ENCODE data around the gene ANO5. TPM values are rescaled to one million over a fixed set of nuclear protein-coding genes. Genes with fewer than 3 reads are reported as not detected.

ANO5 gene
- total and polyA plus RNA-seq, 2 donors (not counting 1 experiment from before 2014, with no cell fraction given), result 0.06 to 4.1 TPM

GRCh38 chr11:22165087-22165486 lies 27.8 kb upstream of the ANO5 start:
- Histone ChIP-seq H3K79me2 (ENCODE audit: control insufficient read depth, insufficient read depth, low read length) (no peaks in the 10 kb centered on the region), H2AFZ (ENCODE audit: low read length) (no peak overlapping the region), H3K4me1 (ENCODE audit: control insufficient read depth, extremely low read depth, insufficient read depth, low read length) (no peaks in the 10 kb centered on the region), H3K27ac (ENCODE audit: insufficient read depth, low read length) (no peak overlapping the region), H3K27me3 (ENCODE audit: control insufficient read depth, insufficient read depth, low read length) (no peaks in the 10 kb centered on the region), H3K36me3 (ENCODE audit: control insufficient read depth, insufficient read depth, low read length) (no peaks in the 10 kb centered on the region), H3K9ac (ENCODE audit: insufficient read depth, low read length) (no peak overlapping the region), H3K4me2 (ENCODE audit: extremely low read depth, insufficient read depth, low read length) (no peak overlapping the region), H3K9me3 (ENCODE audit: control insufficient read depth, insufficient read depth, low read depth, low read length) (no peaks in the 10 kb centered on the region), H4K20me1 (ENCODE audit: control insufficient read depth, extremely low read depth, insufficient read depth, low read length) (no peaks in the 10 kb centered on the region), H3K4me3 (replicated peaks in 1 of 4; ENCODE audit: control extremely low read depth in 1 of 4, insufficient read depth in 1 of 4, low read depth in 3 of 4, low read length in 4 of 4) (no peak overlapping the region)
- no peak for DNase-seq (ENCODE audit: low read depth in 2 of 2)
- TF ChIP-seq EZH2 (IDR thresholded peaks at IDR 0.05; ENCODE audit: low read length, missing control alignments) (no peak), CTCF (conservative IDR thresholded peaks at IDR 0.05 in 1 of 2, IDR thresholded peaks at IDR 0.05 in 1 of 2; ENCODE audit: low read depth in 1 of 2, low read length in 2 of 2) (no peak)

GRCh38 chr11:22165759-22166513 lies 26.9 kb upstream of the ANO5 start:
- Histone ChIP-seq H3K4me2 (ENCODE audit: extremely low read depth, insufficient read depth, low read length) (no peak overlapping the region), H3K79me2 (ENCODE audit: control insufficient read depth, insufficient read depth, low read length) (no peaks in the 10 kb centered on the region), H3K9me3 (ENCODE audit: control insufficient read depth, insufficient read depth, low read depth, low read length) (no peaks in the 10 kb centered on the region), H3K9ac (ENCODE audit: insufficient read depth, low read length) (no peak overlapping the region), H4K20me1 (ENCODE audit: control insufficient read depth, extremely low read depth, insufficient read depth, low read length) (no peaks in the 10 kb centered on the region), H3K4me1 (ENCODE audit: control insufficient read depth, extremely low read depth, insufficient read depth, low read length) (no peaks in the 10 kb centered on the region), H3K27ac (ENCODE audit: insufficient read depth, low read length) (no peak overlapping the region), H3K27me3 (ENCODE audit: control insufficient read depth, insufficient read depth, low read length) (no peaks in the 10 kb centered on the region), H3K36me3 (ENCODE audit: control insufficient read depth, insufficient read depth, low read length) (no peaks in the 10 kb centered on the region), H3K4me3 (replicated peaks in 1 of 4; ENCODE audit: control extremely low read depth in 1 of 4, insufficient read depth in 1 of 4, low read depth in 3 of 4, low read length in 4 of 4) (no peak overlapping the region), H2AFZ (ENCODE audit: low read length) (no peak overlapping the region)
- no peak for DNase-seq (ENCODE audit: low read depth in 2 of 2)
- TF ChIP-seq CTCF (conservative IDR thresholded peaks at IDR 0.05 in 1 of 2, IDR thresholded peaks at IDR 0.05 in 1 of 2; ENCODE audit: low read depth in 1 of 2, low read length in 2 of 2) (no peak), EZH2 (IDR thresholded peaks at IDR 0.05; ENCODE audit: low read length, missing control alignments) (no peak)

GRCh38 chr11:22169833-22170232 lies 23.1 kb upstream of the ANO5 start:
- no peak overlapping the region for H3K4me2 ChIP-seq (ENCODE audit: extremely low read depth, insufficient read depth, low read length)
- no peaks in the 10 kb centered on the region for H3K27me3 ChIP-seq (ENCODE audit: control insufficient read depth, insufficient read depth, low read length)
- H3K9me3 ChIP-seq (ENCODE audit: control insufficient read depth, insufficient read depth, low read depth, low read length), result no peaks in the 10 kb centered on the region
- peak in 1 of 2 donors; percentile 1 for DNase-seq (ENCODE audit: low read depth in 2 of 2)
- H4K20me1 ChIP-seq (ENCODE audit: control insufficient read depth, extremely low read depth, insufficient read depth, low read length), result no peaks in the 10 kb centered on the region
- H3K9ac ChIP-seq (ENCODE audit: insufficient read depth, low read length), result no peak overlapping the region
- H2AFZ ChIP-seq (ENCODE audit: low read length), result no peak overlapping the region
- H3K4me1 ChIP-seq (ENCODE audit: control insufficient read depth, extremely low read depth, insufficient read depth, low read length), result no peaks in the 10 kb centered on the region
- TF ChIP-seq EZH2 (IDR thresholded peaks at IDR 0.05; ENCODE audit: low read length, missing control alignments) (no peak), CTCF (conservative IDR thresholded peaks at IDR 0.05 in 1 of 2, IDR thresholded peaks at IDR 0.05 in 1 of 2; ENCODE audit: low read depth in 1 of 2, low read length in 2 of 2) (no peak)
- no peak overlapping the region for H3K4me3 ChIP-seq (replicated peaks in 1 of 4; ENCODE audit: control extremely low read depth in 1 of 4, insufficient read depth in 1 of 4, low read depth in 3 of 4, low read length in 4 of 4)
- H3K79me2 ChIP-seq (ENCODE audit: control insufficient read depth, insufficient read depth, low read length), result no peaks in the 10 kb centered on the region
- no peaks in the 10 kb centered on the region for H3K36me3 ChIP-seq (ENCODE audit: control insufficient read depth, insufficient read depth, low read length)
- no peak overlapping the region for H3K27ac ChIP-seq (ENCODE audit: insufficient read depth, low read length)

Data from fibroblast of lung (primary cell).